Gastroesophageal sphincter (tissue), 4 donors: ENCODE data around the gene MAP3K3. TPM values are rescaled to one million over a fixed set of nuclear protein-coding genes. Genes with fewer than 3 reads are reported as not detected.

ENCODE experiments used
- ATAC-seq: fragments of 150-250 bp; one replicate; pipeline ENCODE4 v1.9.1; 2016; ENCODE audit warnings: mild to moderate bottlenecking, moderate library complexity
- H3K27ac ChIP-seq, 4 donors: fragments of 200-600 bp; sonication (generic) in 3 of 4; 1 replicate in 3 of 4; 2 replicates in 1 of 4; pipeline ENCODE4 v1.5.1; 2016 to 2019
- H3K27me3 ChIP-seq: fragments of 200-600 bp; sonication (generic); one replicate; pipeline ENCODE4 v1.5.1; 2019
- H3K36me3 ChIP-seq, 2 donors: fragments of 200-600 bp; sonication (generic); one replicate each; pipeline ENCODE4 v1.5.1; 2019; ENCODE audit warnings: control low read depth in 1 of 2
- H3K4me1 ChIP-seq, 3 donors: fragments of 200-600 bp; sonication (generic); 1 replicate in 2 of 3; 2 replicates in 1 of 3; pipeline ENCODE4 v1.5.1; 2016 to 2019; ENCODE audit warnings: control low read depth in 2 of 3
- H3K4me3 ChIP-seq, 2 donors: fragments of 200-600 bp; sonication (generic); one replicate each; pipeline ENCODE4 v1.5.1; 2019; ENCODE audit warnings: mild to moderate bottlenecking in 1 of 2, moderate library complexity in 1 of 2
- H3K9me3 ChIP-seq, 3 donors: fragments of 200-600 bp; sonication (generic); one replicate each; pipeline ENCODE4 v1.5.1; 2017 to 2019; ENCODE audit warnings: control low read depth in 2 of 3
- EP300 ChIP-seq: sonication (generic); formaldehyde crosslinking; IDR thresholded peaks from one replicate; pipeline ENCODE4 v1.6.1; 2017; ENCODE audit warnings: antibody characterized with exemption, mild to moderate bottlenecking
- POLR2A ChIP-seq, 2 donors: fragments of 450-650 bp; IDR thresholded peaks; one replicate each; pipeline ENCODE4 v1.6.1; 2017; ENCODE audit warnings: antibody characterized with exemption in 2 of 2, mild to moderate bottlenecking in 2 of 2, moderate library complexity in 1 of 2
- POLR2AphosphoS5 ChIP-seq: sonication (generic); formaldehyde crosslinking; IDR thresholded peaks from one replicate; pipeline ENCODE4 v1.6.1; 2017; ENCODE audit warnings: antibody characterized with exemption
- WGBS, 2 donors: methylation state at CpG; one replicate each; pipeline ENCODE4 v1.1.5; 2018; ENCODE audit warnings: low coverage in 1 of 2; 5-methylcytosine and 5-hydroxymethylcytosine counted together
- total RNA-seq, 4 donors: library from RNA; depleted of rRNA; stranded (reverse); fragments of >200 nt; gene quantifications; one replicate each; pipeline ENCODE4 v1.1.0, GENCODE V29; 2016
- TF ChIP-seq, protein P1 (sequence below), 4 experiments: fragments of 200-600 bp in 2 of 4; fragments of 450-650 bp in 2 of 4; sonication (generic) in 1 of 4; IDR thresholded peaks; one replicate each; pipeline ENCODE4 v1.5.1; 2017 to 2019; ENCODE audit warnings: antibody characterized with exemption in 4 of 4, mild to moderate bottlenecking in 2 of 4, moderate library complexity in 2 of 4

Gene MAP3K3
- total RNA-seq, 4 donors from 2014 or later: 64.9 to 108 (median 85.7) TPM

GRCh38 chr17:63652106-63652505 is 29.9 kb downstream of the MAP3K3 start:
- TF ChIP-seq POLR2A (IDR thresholded peaks at IDR 0.05) (no peak), POLR2AphosphoS5 (no peak), EP300 (no peak)
- TF ChIP-seq, protein P1, sequence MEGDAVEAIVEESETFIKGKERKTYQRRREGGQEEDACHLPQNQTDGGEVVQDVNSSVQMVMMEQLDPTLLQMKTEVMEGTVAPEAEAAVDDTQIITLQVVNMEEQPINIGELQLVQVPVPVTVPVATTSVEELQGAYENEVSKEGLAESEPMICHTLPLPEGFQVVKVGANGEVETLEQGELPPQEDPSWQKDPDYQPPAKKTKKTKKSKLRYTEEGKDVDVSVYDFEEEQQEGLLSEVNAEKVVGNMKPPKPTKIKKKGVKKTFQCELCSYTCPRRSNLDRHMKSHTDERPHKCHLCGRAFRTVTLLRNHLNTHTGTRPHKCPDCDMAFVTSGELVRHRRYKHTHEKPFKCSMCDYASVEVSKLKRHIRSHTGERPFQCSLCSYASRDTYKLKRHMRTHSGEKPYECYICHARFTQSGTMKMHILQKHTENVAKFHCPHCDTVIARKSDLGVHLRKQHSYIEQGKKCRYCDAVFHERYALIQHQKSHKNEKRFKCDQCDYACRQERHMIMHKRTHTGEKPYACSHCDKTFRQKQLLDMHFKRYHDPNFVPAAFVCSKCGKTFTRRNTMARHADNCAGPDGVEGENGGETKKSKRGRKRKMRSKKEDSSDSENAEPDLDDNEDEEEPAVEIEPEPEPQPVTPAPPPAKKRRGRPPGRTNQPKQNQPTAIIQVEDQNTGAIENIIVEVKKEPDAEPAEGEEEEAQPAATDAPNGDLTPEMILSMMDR (IDR thresholded peaks at IDR 0.05): no peak
- H3K27ac ChIP-seq: peak overlapping the region in 1 of 4 donors; percentile 32
- peaks cover 0 to 32% (median 2%) of the 10 kb centered on the region in 3 donors for H3K4me1 ChIP-seq
- no peaks in the 10 kb centered on the region for H3K9me3 ChIP-seq
- ATAC-seq: no peak
- H3K36me3 ChIP-seq: peaks cover 4 to 90% of the 10 kb centered on the region in 2 donors
- WGBS, 2 donors: 60 to 61% methylated on average over 2 to 3 of the region's 3 CpGs
- H3K27me3 ChIP-seq: no peaks in the 10 kb centered on the region
- no peak overlapping the region for H3K4me3 ChIP-seq

DNA sequence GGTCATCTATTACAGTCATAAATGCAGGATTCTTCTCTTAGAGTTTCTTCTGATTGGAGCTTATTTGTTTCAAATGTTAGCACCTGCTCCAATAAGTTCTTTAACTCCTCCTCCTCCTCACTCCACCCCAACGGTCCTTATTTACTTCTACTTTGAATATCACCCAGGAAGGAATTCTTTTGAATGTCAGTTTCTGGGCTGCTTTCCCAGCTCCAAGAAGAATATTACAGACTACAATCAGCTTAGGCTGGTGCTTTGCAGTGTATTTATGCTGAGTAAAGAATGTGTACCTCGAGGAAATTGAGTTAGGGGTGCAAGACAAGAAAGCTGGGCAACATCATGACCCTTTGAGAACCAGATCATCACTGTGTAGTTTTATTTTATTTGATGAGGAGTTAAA is 30.8 kb downstream of the MAP3K3 start:
- Histone ChIP-seq H3K27ac (peak overlapping the region in 2 of 4 donors; percentile 25 to 43), H3K4me3 (no peak overlapping the region), H3K4me1 (peaks cover 0 to 31% (median 2%) of the 10 kb centered on the region in 3 donors), H3K36me3 (peaks cover 4 to 89% of the 10 kb centered on the region in 2 donors), H3K27me3 (no peaks in the 10 kb centered on the region), H3K9me3 (no peaks in the 10 kb centered on the region)
- TF ChIP-seq, protein P1 (IDR thresholded peaks at IDR 0.05): no peak
- TF ChIP-seq EP300 (no peak), POLR2A (IDR thresholded peaks at IDR 0.05) (no peak), POLR2AphosphoS5 (peak; percentile 18)
- peak; percentile 50 for ATAC-seq
- WGBS, 2 donors: 7 to 44% methylated on average over 1 to 2 of the region's 2 CpGs

DNA sequence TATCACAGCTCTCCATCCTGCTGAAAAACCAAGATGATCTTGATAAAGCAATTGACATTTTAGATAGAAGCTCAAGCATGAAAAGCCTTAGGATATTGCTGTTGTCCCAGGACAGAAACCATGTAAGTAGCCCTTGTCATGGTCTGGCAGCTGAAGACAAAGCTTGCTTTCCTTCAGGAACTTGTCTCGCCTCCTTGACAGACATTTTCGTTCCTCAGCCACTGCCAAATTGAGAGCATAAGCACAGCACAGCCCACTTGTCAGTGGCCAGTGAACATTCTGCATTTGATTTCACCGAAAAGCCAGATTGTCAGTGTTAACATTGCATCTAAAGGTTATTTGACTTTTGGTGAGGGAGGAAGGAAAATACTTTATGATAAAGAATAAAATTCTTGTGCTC is 35.6 kb downstream of the MAP3K3 start:
- H3K9me3 ChIP-seq: no peaks in the 10 kb centered on the region
- H3K36me3 ChIP-seq: peaks cover 3 to 98% of the 10 kb centered on the region in 2 donors
- 75 to 80% methylated on average over 2 to 3 of the region's 3 CpGs for WGBS, 2 donors
- no peak overlapping the region for H3K4me3 ChIP-seq
- no peak for ATAC-seq
- no peak overlapping the region for H3K27ac ChIP-seq
- H3K27me3 ChIP-seq: no peaks in the 10 kb centered on the region
- TF ChIP-seq POLR2AphosphoS5 (no peak), POLR2A (IDR thresholded peaks at IDR 0.05) (no peak)
- TF ChIP-seq, protein P1 (IDR thresholded peaks at IDR 0.05): no peak
- H3K4me1 ChIP-seq: peaks cover 0 to 24% (median 2%) of the 10 kb centered on the region in 3 donors

DNA sequence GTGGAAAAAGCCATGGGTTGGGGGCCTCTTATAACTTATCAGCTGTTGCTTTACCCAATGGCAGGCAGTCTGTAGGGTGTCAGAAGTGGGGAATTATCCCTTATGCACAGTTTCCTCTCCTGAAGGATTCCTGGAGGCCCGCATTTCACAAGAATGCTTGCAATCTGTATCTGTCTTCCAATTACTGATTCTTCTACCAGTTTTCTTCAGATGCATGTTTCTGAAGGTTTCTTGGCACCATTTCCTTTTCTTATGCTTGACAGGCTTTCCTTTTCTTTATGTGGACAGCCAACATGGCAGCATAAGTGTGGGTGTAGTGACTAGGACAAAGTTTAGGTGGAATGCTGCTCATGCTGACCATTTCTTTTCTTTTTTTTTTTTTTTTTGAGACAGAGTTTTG is 36.1 kb downstream of the MAP3K3 start:
- WGBS, 2 donors: 79% methylated on average over 1 of the region's 1 CpG; no CpG with 5 or more reads in 1 of the 2 donors
- H3K36me3 ChIP-seq: peaks cover 0 to 98% of the 10 kb centered on the region in 2 donors

DNA sequence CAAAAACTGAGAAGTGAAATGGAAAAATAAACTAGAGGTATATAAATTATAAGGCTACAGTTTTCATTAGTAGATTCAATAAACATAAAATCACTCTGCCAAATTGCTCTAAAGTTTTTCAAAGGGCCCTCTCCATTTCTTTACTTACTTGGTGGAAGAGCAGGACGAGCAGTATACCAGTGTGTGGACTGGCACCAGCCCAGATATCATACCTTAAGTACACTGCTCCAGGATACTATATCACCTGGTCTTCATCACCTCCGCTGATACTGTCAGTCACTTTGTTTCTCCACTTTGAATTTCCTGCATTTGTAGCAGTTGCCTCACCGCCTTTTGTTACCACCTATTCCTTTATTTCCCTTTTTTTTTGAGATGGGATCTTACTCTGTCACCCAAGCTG is 37.6 kb downstream of the MAP3K3 start:
- H3K36me3 ChIP-seq: peaks cover 0 to 94% of the 10 kb centered on the region in 2 donors
- no peaks in the 10 kb centered on the region for H3K9me3 ChIP-seq
- ATAC-seq: no peak
- 78 to 94% methylated on average over 3 of the region's 3 CpGs for WGBS, 2 donors
- no peak overlapping the region for H3K4me3 ChIP-seq
- H3K4me1 ChIP-seq: peaks cover 0 to 16% (median 0%) of the 10 kb centered on the region in 3 donors
- H3K27me3 ChIP-seq: no peaks in the 10 kb centered on the region
- H3K27ac ChIP-seq: no peak overlapping the region
- TF ChIP-seq POLR2AphosphoS5 (no peak), EP300 (no peak), POLR2A (IDR thresholded peaks at IDR 0.05) (no peak)
- TF ChIP-seq, protein P1 (IDR thresholded peaks at IDR 0.05): no peak

More for the DNA sequence above, 36.1 kb downstream of the MAP3K3 start:
- ATAC-seq: no peak
- Histone ChIP-seq H3K4me1 (peaks cover 0 to 18% (median 2%) of the 10 kb centered on the region in 3 donors), H3K4me3 (no peak overlapping the region), H3K27me3 (no peaks in the 10 kb centered on the region), H3K9me3 (no peaks in the 10 kb centered on the region), H3K27ac (no peak overlapping the region)
- TF ChIP-seq, protein P1 (IDR thresholded peaks at IDR 0.05): no peak
- TF ChIP-seq EP300: no peak
- no peak for TF ChIP-seq POLR2A (IDR thresholded peaks at IDR 0.05)
- no peak for TF ChIP-seq POLR2AphosphoS5
